Upper lobe of left lung (tissue), 6 donors: ENCODE results near the gene RNF2. TPM values are rescaled to one million over a fixed set of nuclear protein-coding genes. Genes with fewer than 3 reads are reported as not detected.
"Not testable (repeated sequence)": the region's sequence is repeated elsewhere in the genome, so short reads cannot be mapped to it uniquely, and the experiment has no call there.

ENCODE experiments used
- ATAC-seq, 2 donors: fragments of 200-7000 bp; cut with Tn5 transposase; one replicate each; pipeline ENCODE4 v1.9.1; 2022; ENCODE audit warnings: mild to moderate bottlenecking in 2 of 2, moderate library complexity in 2 of 2; ENCODE audit not compliant: low FRiP score in 2 of 2
- DNase-seq, 2 donors: peaks; one replicate each; pipeline ENCODE4 v3.0.0-alpha.2; 2019 to 2020
- H3K27ac ChIP-seq, 4 donors: fragments of 200-600 bp; sonication (generic); one replicate each; pipeline ENCODE4 v1.5.1; 2016 to 2019
- H3K27me3 ChIP-seq, 4 donors: fragments of 200-600 bp; sonication (generic); one replicate each; pipeline ENCODE4 v1.5.1; 2017 to 2019
- H3K36me3 ChIP-seq, 4 donors: fragments of 200-600 bp; sonication (generic); one replicate each; pipeline ENCODE4 v1.5.1; 2016 to 2019
- H3K4me1 ChIP-seq, 4 donors: fragments of 200-600 bp; sonication (generic); one replicate each; pipeline ENCODE4 v1.5.1; 2018 to 2019
- H3K4me3 ChIP-seq, 4 donors: fragments of 200-600 bp; sonication (generic); one replicate each; pipeline ENCODE4 v1.5.1; 2017 to 2019; ENCODE audit warnings: mild to moderate bottlenecking in 2 of 4, moderate library complexity in 1 of 4
- H3K9me3 ChIP-seq, 4 donors: fragments of 200-600 bp; sonication (generic); one replicate each; pipeline ENCODE4 v1.5.1; 2018 to 2019
- EP300 ChIP-seq, 4 donors: sonication (generic); formaldehyde crosslinking; IDR thresholded peaks; one replicate each; pipeline ENCODE4 v1.5.1; 2017; ENCODE audit warnings: antibody characterized with exemption in 4 of 4, control low read depth in 2 of 4
- POLR2A ChIP-seq, 4 donors: fragments of 450-650 bp; IDR thresholded peaks; one replicate each; pipeline ENCODE4 v1.5.1; 2016 to 2017; ENCODE audit warnings: antibody characterized with exemption in 4 of 4, mild to moderate bottlenecking in 2 of 4
- POLR2AphosphoS5 ChIP-seq, 2 donors: sonication (generic); formaldehyde crosslinking; IDR thresholded peaks; one replicate each; pipeline ENCODE4 v1.5.1; 2017; ENCODE audit warnings: antibody characterized with exemption in 2 of 2
- WGBS, 2 donors: methylation state at CpG; one replicate each; pipeline ENCODE4 v1.1.5; 2017 to 2018; 5-methylcytosine and 5-hydroxymethylcytosine counted together
- total RNA-seq, 6 donors: library from RNA; depleted of rRNA in 4 of 6; stranded (reverse); fragments of >200 nt in 4 of 6; gene quantifications; one replicate each; pipeline versions ENCODE4 v1.1.0 to v1.2.1, GENCODE V29; 2016 to 2021
- TF ChIP-seq, protein P1 (sequence below), 6 experiments: fragments of 450-650 bp in 4 of 6; fragments of 200-600 bp in 2 of 6; sonication (generic) in 2 of 6; IDR thresholded peaks; one replicate each; pipeline ENCODE4 v1.5.1; 2016 to 2019; ENCODE audit warnings: antibody characterized with exemption in 6 of 6
- donor health status: DM: no; HTN: no; CAD: no; lungs with moderate emphysema.
- donor health status: DM: no; HTN: yes; CAD: no; lungs with severe emphysema.

Gene RNF2
- 10 to 100 TPM in 4 of 6 donors, 1 to 10 TPM in 2; 4.2 to 17.8 (median 12.1) TPM for total RNA-seq

DNA sequence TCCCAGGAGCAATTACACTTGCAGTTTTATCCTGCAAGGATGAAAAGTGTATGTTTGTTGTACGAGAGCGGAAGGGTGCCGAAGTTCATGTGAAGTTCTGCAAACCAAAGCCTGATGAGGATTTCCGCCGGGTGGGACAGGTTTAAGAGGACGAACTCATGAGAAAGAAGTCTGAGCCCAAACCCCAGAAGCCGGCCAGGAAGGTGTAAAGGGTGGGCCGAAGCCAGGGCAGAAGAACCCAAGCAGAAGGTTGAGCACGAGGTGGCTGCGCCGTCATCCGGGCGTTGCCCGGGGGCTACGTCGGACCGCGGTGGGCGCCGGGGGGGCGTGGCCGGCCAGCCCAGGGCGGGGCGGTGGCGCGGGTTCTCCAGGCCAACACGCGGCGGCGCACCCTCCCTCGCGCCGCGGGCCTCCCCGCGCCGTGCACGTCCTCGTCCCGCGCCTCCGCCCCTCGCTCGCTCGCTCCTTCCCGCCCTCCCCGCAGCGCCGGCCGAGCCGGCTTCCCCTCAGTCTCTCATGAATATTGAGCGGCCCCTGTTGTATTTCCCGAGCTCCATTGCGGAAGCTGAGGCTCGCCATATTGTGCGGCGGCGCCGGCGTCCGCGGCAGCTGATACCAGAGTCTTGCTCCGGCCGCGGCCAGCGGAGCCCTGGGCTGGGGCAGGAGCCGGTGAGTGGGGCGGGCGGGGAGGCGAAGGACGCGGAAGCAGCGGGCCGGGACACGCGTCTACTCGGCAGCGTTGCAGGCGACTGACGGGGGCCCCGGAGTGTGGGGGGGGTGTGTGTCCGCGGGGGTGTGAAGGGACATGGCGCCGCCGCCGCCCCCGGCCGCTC lies at the start of gene RNF2:
Gene RNF2 (plus strand): TSS at position 578 of the 833 bp plus-strand sequence. CDS start 41,996 bp downstream, outside the sequence.
- Histone ChIP-seq H3K4me1 (peaks cover 11 to 24% (median 16%) of the 10 kb centered on the region in 4 donors), H3K4me3 (peak within 1 kb of the TSS; percentile 43 to 100 (median 90)), H3K9me3 (peaks cover 0 to 7% (median 0%) of the 10 kb centered on the region in 4 donors), H3K36me3 (no peaks in the 10 kb centered on the region), H3K27ac (peak within 1 kb of the TSS; percentile 87 to 94 (median 91)), H3K27me3 (no peaks in the 10 kb centered on the region)
- DNase-seq (peak; percentile 85 to 97), ATAC-seq (peak; percentile 93 to 98)
- TF ChIP-seq POLR2AphosphoS5 (IDR thresholded peaks at IDR 0.05) = peak in 1 of 2 donors; percentile 38
- TF ChIP-seq, protein P1, sequence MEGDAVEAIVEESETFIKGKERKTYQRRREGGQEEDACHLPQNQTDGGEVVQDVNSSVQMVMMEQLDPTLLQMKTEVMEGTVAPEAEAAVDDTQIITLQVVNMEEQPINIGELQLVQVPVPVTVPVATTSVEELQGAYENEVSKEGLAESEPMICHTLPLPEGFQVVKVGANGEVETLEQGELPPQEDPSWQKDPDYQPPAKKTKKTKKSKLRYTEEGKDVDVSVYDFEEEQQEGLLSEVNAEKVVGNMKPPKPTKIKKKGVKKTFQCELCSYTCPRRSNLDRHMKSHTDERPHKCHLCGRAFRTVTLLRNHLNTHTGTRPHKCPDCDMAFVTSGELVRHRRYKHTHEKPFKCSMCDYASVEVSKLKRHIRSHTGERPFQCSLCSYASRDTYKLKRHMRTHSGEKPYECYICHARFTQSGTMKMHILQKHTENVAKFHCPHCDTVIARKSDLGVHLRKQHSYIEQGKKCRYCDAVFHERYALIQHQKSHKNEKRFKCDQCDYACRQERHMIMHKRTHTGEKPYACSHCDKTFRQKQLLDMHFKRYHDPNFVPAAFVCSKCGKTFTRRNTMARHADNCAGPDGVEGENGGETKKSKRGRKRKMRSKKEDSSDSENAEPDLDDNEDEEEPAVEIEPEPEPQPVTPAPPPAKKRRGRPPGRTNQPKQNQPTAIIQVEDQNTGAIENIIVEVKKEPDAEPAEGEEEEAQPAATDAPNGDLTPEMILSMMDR (IDR thresholded peaks at IDR 0.05) = peak in 1 of 6 experiments; percentile 26
- no peak for TF ChIP-seq EP300 (IDR thresholded peaks at IDR 0.05)
- TF ChIP-seq POLR2A (IDR thresholded peaks at IDR 0.05) = peak in 3 of 4 donors; percentile 16 to 60 (median 40)
- WGBS, 2 donors = 1 to 2% methylated on average over 37 to 72 of the region's 89 CpGs

DNA sequence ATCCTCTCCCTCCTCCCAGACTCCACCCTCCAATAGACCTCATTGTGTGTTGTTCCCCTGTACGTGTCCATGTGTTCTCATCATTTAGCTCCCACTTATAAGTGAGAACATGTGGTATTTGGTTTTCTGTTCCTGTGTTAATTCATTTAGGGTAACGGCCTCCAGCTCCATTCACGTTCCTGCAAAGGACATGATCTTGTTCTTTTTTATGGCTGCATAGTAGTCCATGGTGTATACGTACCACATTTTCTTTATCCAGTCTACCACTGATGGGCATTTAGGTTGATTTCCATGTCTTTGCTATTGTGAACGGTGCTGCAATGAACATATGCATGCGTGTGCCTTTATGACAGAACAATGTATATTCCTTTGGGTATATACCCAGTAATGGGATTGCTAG lies 45.4 kb upstream of the RNF2 start:
- DNase-seq, H3K36me3 ChIP-seq, H3K27me3 ChIP-seq, H3K27ac ChIP-seq, ATAC-seq, H3K4me3 ChIP-seq, H3K9me3 ChIP-seq, H3K4me1 ChIP-seq: not testable (repeated sequence)
- 80 to 97% methylated on average over 6 of the region's 6 CpGs for WGBS, 2 donors

DNA sequence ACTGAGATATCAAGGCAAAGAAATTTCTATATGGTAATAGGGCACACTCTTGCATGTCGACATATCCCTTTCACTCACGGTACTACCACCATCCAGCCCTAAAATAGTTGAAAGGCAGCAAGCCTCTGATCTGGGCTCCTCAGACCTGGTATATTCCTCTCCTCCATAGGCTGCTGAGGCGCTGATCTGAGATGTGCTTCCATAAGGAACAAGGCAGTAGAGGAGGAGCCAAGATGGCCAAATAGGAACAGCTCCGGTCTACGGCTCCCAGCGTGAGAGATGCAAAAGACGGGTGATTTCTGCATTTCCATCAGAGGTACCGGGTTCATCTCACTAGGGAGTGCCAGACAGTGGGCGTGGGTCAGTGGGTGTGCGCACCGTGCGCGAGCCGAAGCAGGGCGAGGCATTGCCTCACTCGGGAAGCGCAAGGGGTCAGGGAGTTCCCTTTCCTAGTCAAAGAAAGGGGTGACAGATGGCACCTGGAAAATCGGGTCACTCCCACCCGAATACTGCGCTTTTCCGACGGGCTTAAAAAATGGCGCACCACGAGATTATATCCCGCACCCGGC lies 44.0 kb upstream of the RNF2 start:
- not testable (repeated sequence) for H3K9me3 ChIP-seq, H3K27me3 ChIP-seq, ATAC-seq, H3K27ac ChIP-seq, H3K4me1 ChIP-seq, H3K36me3 ChIP-seq, H3K4me3 ChIP-seq
- 94 to 95% methylated on average over 19 to 22 of the region's 26 CpGs for WGBS, 2 donors
- peak in 1 of 2 donors; percentile 43 for DNase-seq

DNA sequence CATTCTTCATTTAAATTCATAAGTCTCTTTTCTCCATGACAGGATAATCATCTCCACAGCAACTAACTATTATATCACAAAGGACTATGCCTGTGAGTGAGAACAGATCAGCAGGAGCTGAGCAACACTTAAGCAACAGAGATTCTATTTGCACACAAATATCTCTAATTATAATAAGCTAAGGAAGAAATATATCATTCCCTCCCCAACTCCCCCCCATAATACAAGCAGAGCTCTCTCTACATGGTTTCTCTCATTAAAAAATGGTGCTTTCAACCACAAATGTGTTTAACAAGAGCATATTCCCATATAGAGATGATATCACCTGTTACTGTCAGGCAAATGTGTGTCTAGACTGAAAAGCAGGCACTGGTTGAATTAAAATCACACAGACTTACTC lies 36.5 kb upstream of the RNF2 start:
- H3K27ac ChIP-seq = no peak overlapping the region
- ATAC-seq (no peak), DNase-seq (no peak)
- H3K36me3 ChIP-seq = no peaks in the 10 kb centered on the region
- TF ChIP-seq POLR2AphosphoS5 (IDR thresholded peaks at IDR 0.05) (no peak), EP300 (IDR thresholded peaks at IDR 0.05) (no peak), POLR2A (IDR thresholded peaks at IDR 0.05) (no peak)
- TF ChIP-seq, protein P1 (IDR thresholded peaks at IDR 0.05) = no peak
- no peaks in the 10 kb centered on the region for H3K27me3 ChIP-seq
- H3K9me3 ChIP-seq = no peaks in the 10 kb centered on the region
- no peaks in the 10 kb centered on the region for H3K4me1 ChIP-seq
- H3K4me3 ChIP-seq = no peak overlapping the region

DNA sequence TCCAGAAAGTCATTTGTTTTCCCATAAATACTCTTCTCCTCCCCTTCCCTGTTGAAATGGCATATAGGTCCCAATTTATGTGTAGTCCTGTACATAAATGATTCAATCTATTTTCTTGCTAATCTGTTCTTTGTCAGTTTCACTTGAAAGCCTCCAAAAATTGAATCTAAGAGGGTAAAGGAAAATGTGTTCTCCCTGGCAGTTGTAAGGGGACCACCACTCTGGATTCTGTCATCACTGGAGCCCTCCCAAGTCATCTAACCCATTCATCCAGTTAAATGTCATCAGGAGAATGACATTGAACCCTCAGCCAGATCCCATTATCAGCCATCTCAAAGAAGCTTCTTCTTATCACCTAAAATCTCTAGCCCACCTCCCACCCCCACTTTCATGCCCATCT lies 35.0 kb upstream of the RNF2 start:
- DNase-seq (no peak), ATAC-seq (no peak)
- Histone ChIP-seq H3K36me3 (no peaks in the 10 kb centered on the region), H3K9me3 (no peaks in the 10 kb centered on the region), H3K4me3 (no peak overlapping the region), H3K27me3 (no peaks in the 10 kb centered on the region), H3K4me1 (no peaks in the 10 kb centered on the region), H3K27ac (no peak overlapping the region)
- no peak for TF ChIP-seq POLR2AphosphoS5 (IDR thresholded peaks at IDR 0.05)
- TF ChIP-seq, protein P1 (IDR thresholded peaks at IDR 0.05) = no peak

DNA sequence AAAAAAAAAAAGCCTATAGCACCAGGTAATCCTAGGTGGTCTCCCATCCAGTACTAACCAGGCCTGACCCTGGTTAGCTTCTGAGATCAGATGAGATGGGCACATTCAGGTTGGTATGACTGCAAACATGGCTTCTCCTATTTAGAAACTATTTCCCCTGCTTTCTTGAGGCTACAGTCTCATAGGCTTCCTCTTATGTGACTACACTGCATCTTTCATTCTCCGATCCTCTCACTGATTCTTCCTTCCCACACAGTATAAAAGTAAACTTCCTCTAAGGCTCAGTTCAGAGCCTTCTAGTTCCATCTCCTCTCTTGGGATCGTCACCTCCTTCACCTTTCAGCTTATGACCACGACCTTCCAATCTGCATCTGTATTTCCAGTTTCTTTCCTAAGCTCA lies 30.4 kb upstream of the RNF2 start:
- TF ChIP-seq, protein P1 (IDR thresholded peaks at IDR 0.05) = no peak
- TF ChIP-seq EP300 (IDR thresholded peaks at IDR 0.05) (no peak), POLR2AphosphoS5 (IDR thresholded peaks at IDR 0.05) (no peak), POLR2A (IDR thresholded peaks at IDR 0.05) (no peak)
- Histone ChIP-seq H3K9me3 (no peaks in the 10 kb centered on the region), H3K36me3 (no peaks in the 10 kb centered on the region), H3K4me3 (no peak overlapping the region), H3K27me3 (no peaks in the 10 kb centered on the region), H3K27ac (no peak overlapping the region), H3K4me1 (no peaks in the 10 kb centered on the region)
- WGBS, 2 donors = 63 to 72% methylated on average over 3 of the region's 3 CpGs
- no peak for DNase-seq
- no peak for ATAC-seq
